Mesodermal cell (in vitro differentiated cells): ENCODE data around the gene SLC25A24. TPM values are rescaled to one million over a fixed set of nuclear protein-coding genes. Genes with fewer than 3 reads are reported as not detected.
"Not testable (repeated sequence)": the region's sequence is repeated elsewhere in the genome, so short reads cannot be mapped to it uniquely, and the experiment has no call there.

Experiments used
- H3K27ac ChIP-seq: 2 replicates; pipeline ENCODE4 v1.7.0; 2013; ENCODE audit warnings: mild to moderate bottlenecking, low read depth, low read length, moderate library complexity; ENCODE audit not compliant: severe bottlenecking
- H3K36me3 ChIP-seq: 2 replicates; pipeline ENCODE4 v1.7.1; 2013; ENCODE audit warnings: mild to moderate bottlenecking, low read length, moderate library complexity; ENCODE audit not compliant: control insufficient read depth, insufficient read depth
- H3K4me1 ChIP-seq: one replicate; pipeline ENCODE4 v1.7.1; 2013; ENCODE audit warnings: mild to moderate bottlenecking, low read length; ENCODE audit not compliant: insufficient read depth, control insufficient read depth, poor library complexity, severe bottlenecking
- H3K4me3 ChIP-seq: 2 replicates; pipeline ENCODE4 v1.7.0; 2013; ENCODE audit warnings: low read length, control low read depth, mild to moderate bottlenecking; ENCODE audit not compliant: insufficient read depth, poor library complexity, severe bottlenecking; ENCODE audit errors: extremely low read depth
- H3K9me3 ChIP-seq: 2 replicates; pipeline ENCODE4 v1.7.1; 2013; ENCODE audit warnings: mild to moderate bottlenecking, low read length, moderate library complexity; ENCODE audit not compliant: control insufficient read depth
- WGBS, 2 experiments: methylation state at CpG; one replicate each; pipeline ENCODE4 v1.1.5; 2013; ENCODE audit warnings: missing lambda C conversion rate in 2 of 2; ENCODE audit not compliant: insufficient coverage in 2 of 2; 5-methylcytosine and 5-hydroxymethylcytosine counted together
- polyA plus RNA-seq, 2 experiments: library from polyadenylated mRNA; stranded (reverse); fragments of 50-300 nt; gene quantifications; one replicate each; pipeline ENCODE4 v1.2.3, GENCODE V29; 2013

The SLC25A24 gene
- 50.8 TPM for polyA plus RNA-seq (2013, experiment 1 of 2)
- polyA plus RNA-seq (2013, experiment 2 of 2), result 60.6 TPM

DNA sequence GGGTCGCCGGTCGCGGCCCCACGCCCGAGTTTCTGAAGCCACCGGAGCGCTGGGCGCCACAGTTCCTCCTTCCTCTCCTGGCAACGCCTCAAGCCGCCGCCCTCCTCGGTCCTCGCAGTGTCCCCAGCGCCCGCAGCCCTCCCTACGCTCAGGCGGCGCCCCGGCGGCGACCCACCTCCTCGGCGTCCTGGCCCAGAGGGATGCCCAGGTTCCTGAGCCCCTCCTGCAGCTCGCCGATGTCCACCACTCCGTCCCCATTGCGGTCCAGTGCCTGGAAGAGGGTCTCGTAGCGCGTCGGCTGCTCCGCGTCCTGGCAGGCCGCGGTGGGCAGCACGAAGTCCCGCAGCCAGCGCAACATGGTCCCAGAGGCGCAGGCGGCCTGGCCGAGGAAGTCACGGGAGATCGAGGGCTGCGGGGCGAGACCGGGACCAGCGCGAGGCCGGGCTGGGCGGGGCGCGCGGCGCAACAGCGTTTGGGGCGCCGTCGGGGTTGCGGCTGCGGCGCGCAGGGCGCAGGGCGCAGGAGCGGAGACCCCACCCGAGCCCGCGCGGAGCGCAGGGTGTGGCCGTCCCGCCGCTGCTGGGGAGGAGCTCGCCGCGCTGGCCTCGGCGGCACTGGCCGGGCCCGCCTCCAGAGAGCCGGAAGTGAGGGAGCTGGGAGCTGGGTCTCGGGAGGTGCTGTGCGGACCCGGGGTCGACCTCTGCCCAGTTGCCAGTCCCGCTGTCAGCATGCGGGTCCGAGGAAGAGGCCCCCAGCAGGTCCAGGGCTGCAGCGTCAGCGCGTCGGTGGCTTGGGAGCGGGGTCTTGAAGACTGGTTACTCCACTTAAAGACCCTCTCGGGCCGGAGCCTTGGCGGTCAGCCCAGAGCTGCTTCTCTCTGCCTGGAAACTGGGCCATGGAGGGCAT is at the start of gene SLC25A24:
Gene SLC25A24, minus strand, starts transcription at position 563 of the 906 bp plus-strand sequence. Its CDS starts 205 bp downstream, at position 358.
- H3K4me3 ChIP-seq, result peak within 1 kb of the TSS; percentile 82
- peaks cover 33% of the 10 kb centered on the region for H3K36me3 ChIP-seq
- H3K4me1 ChIP-seq, result no peaks in the 10 kb centered on the region
- H3K9me3 ChIP-seq, result peaks cover 13% of the 10 kb centered on the region
- 0 to 1% methylated on average over 54 to 83 of the region's 97 CpGs for WGBS, 2 experiments
- peak within 1 kb of the TSS; percentile 78 for H3K27ac ChIP-seq

GRCh38 chr1:108243976-108244375 is 43.8 kb upstream of the SLC25A24 start, which contains the start of gene NBPF4:
TSS of gene NBPF4 (minus strand) at chr1:108244076. CDS start at chr1:108243761, 315 bp downstream.
- whole genome bisulfite sequencing, 2 experiments, result no CpG with 5 or more reads among the region's 3 CpGs
- not testable (repeated sequence) for H3K4me3 ChIP-seq, H3K9me3 ChIP-seq, H3K4me1 ChIP-seq, H3K36me3 ChIP-seq, H3K27ac ChIP-seq

GRCh38 chr1:108239426-108239825 is 39.3 kb upstream of the SLC25A24 start:
- H3K4me1 ChIP-seq, H3K36me3 ChIP-seq, H3K9me3 ChIP-seq, H3K27ac ChIP-seq, H3K4me3 ChIP-seq: not testable (repeated sequence)
- WGBS, 2 experiments, result no CpG with 5 or more reads among the region's 2 CpGs

DNA sequence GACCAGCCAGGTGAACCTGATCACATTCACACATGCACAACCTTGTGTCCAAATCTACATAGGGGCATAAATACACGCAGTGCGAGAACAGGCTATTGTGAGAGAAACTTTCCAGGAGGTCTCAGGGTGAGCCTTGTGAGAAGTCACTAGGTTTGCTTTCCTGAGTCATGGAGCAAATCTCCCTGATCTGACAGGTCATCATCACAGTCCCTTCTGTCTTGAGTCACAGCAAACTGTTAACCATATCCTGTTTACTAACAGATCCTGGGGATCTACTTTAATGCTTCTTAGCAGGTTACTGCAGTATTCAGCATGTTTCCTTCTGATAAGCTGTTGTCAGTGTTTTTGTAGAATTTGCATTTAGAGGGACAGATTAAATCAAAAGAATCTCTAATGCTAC is 35.2 kb upstream of the SLC25A24 start:
- WGBS, 2 experiments, result no CpG with 5 or more reads among the region's 2 CpGs
- H3K4me3 ChIP-seq, H3K9me3 ChIP-seq: not testable (repeated sequence)

DNA sequence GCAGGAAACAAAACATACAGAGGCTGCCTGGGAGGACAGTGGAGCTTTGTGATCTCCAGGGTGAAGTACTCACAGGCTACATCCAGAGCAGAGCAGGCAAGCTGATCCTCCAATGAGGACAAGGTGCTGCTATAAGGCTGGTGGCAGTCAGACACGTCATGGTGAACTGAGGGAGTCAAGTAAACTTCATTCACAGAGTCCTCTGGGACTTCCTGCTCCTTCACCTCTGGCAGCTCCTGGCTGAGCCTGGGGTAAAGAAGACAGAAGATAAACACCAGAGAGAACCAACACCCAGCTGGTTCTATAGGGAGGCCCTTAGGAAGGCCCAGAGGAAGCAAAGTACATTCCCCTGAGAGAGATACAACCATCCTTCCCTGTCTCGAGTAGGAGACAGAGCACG is 32.0 kb upstream of the SLC25A24 start:
- H3K4me1 ChIP-seq, H3K36me3 ChIP-seq, H3K4me3 ChIP-seq, H3K9me3 ChIP-seq, H3K27ac ChIP-seq: not testable (repeated sequence)
- WGBS, 2 experiments, result no CpG with 5 or more reads among the region's 3 CpGs

More for the DNA sequence above, 35.2 kb upstream of the SLC25A24 start:
- not testable (repeated sequence) for H3K4me1 ChIP-seq, H3K36me3 ChIP-seq, H3K27ac ChIP-seq

GRCh38 chr1:108229976-108230375 is 29.8 kb upstream of the SLC25A24 start:
- no CpG with 5 or more reads among the region's 3 CpGs for WGBS, 2 experiments
- not testable (repeated sequence) for H3K4me3 ChIP-seq, H3K27ac ChIP-seq, H3K9me3 ChIP-seq, H3K4me1 ChIP-seq, H3K36me3 ChIP-seq

- not testable (repeated sequence) for H3K36me3 ChIP-seq, H3K27ac ChIP-seq, H3K4me3 ChIP-seq, H3K4me1 ChIP-seq, H3K9me3 ChIP-seq
- no CpG with 5 or more reads among the region's 7 CpGs for WGBS, 2 experiments
Observed at GRCh38 chr1:108227772-108228171, 27.6 kb upstream of the SLC25A24 start.

DNA sequence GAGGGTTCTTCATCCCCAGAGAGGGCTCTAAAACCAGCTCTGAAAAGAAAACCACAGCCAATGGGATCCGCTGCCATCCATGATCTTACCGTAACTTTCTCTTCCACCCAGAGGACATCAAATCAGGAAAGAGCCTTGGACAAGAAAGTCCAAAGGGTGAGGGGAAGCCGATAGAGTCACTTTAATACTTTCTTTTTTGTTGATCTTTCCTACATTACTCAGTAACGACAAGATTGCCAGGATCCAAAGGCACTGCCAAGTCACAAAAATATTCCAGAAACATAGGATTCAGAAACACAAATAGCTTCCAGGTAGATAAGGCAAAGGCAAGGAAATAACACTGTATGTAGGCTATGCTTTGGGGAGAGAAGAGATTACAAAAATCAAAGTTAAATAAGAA is 26.7 kb upstream of the SLC25A24 start:
- H3K4me1 ChIP-seq, H3K27ac ChIP-seq, H3K9me3 ChIP-seq, H3K36me3 ChIP-seq, H3K4me3 ChIP-seq: not testable (repeated sequence)
- WGBS, 2 experiments, result no CpG with 5 or more reads among the region's 4 CpGs

DNA sequence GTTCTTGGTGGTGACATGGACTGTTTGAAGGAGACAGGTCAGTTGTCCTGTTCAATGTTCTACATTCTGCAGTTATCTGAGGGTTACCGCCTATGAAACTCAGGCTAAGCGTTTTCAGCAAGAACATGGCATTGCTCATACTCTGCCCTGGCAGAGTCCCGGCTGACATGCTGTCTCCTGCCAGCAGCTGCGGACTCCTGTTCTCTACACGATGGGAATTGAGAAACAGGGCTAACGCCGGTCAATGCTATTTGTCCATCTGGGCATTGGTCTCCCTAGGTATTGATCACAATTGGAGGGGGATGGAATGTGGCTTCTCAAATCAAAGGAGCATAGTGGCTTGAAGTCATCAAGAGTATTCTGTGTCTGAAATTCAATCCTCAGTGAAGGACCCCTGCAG is 23.1 kb upstream of the SLC25A24 start:
- WGBS, 2 experiments, result 94 to 100% methylated on average over 3 of the region's 7 CpGs
- H3K4me1 ChIP-seq, H3K36me3 ChIP-seq, H3K27ac ChIP-seq, H3K9me3 ChIP-seq, H3K4me3 ChIP-seq: not testable (repeated sequence)

GRCh38 chr1:108217515-108218174 is 17.5 kb upstream of the SLC25A24 start:
- H3K9me3 ChIP-seq, H3K4me3 ChIP-seq, H3K27ac ChIP-seq, H3K4me1 ChIP-seq, H3K36me3 ChIP-seq: not testable (repeated sequence)
- 90% methylated on average over 3 of the region's 14 CpGs; no CpG with 5 or more reads in 1 of the 2 experiments for WGBS, 2 experiments

- H3K4me1 ChIP-seq, H3K4me3 ChIP-seq, H3K9me3 ChIP-seq, H3K36me3 ChIP-seq, H3K27ac ChIP-seq: not testable (repeated sequence)
- WGBS, 2 experiments, result no CpG with 5 or more reads among the region's 2 CpGs
Observed at GRCh38 chr1:108217007-108217406, 16.9 kb upstream of the SLC25A24 start.
